ENCODE data around the gene MB21D2. TPM values are rescaled to one million over a fixed set of nuclear protein-coding genes. Genes with fewer than 3 reads are reported as not detected.

MB21D2 gene
- total RNA-seq, 1 experiment from 2014 or later, result 2.8 TPM

- ChIA-PET RAD21 (ENCODE audit: low non-redundant PET in 1 of 2, low total read pairs in 2 of 2, uncharacterized antibody in 2 of 2, unreplicated experiment in 2 of 2) (no interaction called here), CTCF (no interaction called here), POLR2A (no interaction called here)
- Histone ChIP-seq H3K79me2 (ENCODE audit: insufficient read depth, low read length) (no peaks in the 10 kb centered on the region), H3K36me3 (ENCODE audit: control insufficient read depth in 1 of 2, insufficient read depth in 2 of 2, low read length in 2 of 2) (no peaks in the 10 kb centered on the region), H3K4me1 (ENCODE audit: control insufficient read depth in 1 of 2, insufficient read depth in 2 of 2, low read length in 2 of 2) (no peaks in the 10 kb centered on the region), H3K4me2 (ENCODE audit: low read length) (no peak overlapping the region), H3K9ac (ENCODE audit: low read length) (no peak overlapping the region), H3K27ac (ENCODE audit: low read depth, low read length) (no peak overlapping the region), H2AFZ (ENCODE audit: low read depth, low read length, poor library complexity, severe bottlenecking) (no peak overlapping the region), H3K9me2 (ENCODE audit: insufficient read depth) (no peaks in the 10 kb centered on the region), H4K20me1 (ENCODE audit: insufficient read depth) (no peaks in the 10 kb centered on the region), H3K4me3 (replicated peaks in 1 of 2; ENCODE audit: low read depth in 1 of 2, low read length in 2 of 2) (no peak overlapping the region), H3K27me3 (ENCODE audit: insufficient read depth, low read length) (no peaks in the 10 kb centered on the region; the same call in 1 of the 2 replicates), H3K9me3 (ENCODE audit: control insufficient read depth in 1 of 2, insufficient read depth in 1 of 2, low read depth in 1 of 2, low read length in 2 of 2) (no peaks in the 10 kb centered on the region)
- intact Hi-C loops (cut with micrococcal nuclease), result no loop called here
- ATAC-seq (no peak), DNase-seq (ENCODE audit: low read depth, low spot score) (no peak)
- no peak for TF ChIP-seq RAD21 (IDR thresholded peaks at IDR 0.05; ENCODE audit: low read depth)
- no peak for TF ChIP-seq CBX3 (IDR thresholded peaks at IDR 0.05; ENCODE audit: low read depth)
- TF ChIP-seq ZNF274 (IDR thresholded peaks at IDR 0.05; ENCODE audit: low read depth, low read length), result no peak
- TF ChIP-seq EZH2phosphoT487 (IDR thresholded peaks at IDR 0.05; ENCODE audit: borderline replicate concordance), result no peak
- no peak for TF ChIP-seq TCF7L2 (IDR thresholded peaks at IDR 0.05; ENCODE audit: borderline replicate concordance, extremely low read depth, insufficient read depth, insufficient read length)
- TF ChIP-seq MAX (IDR thresholded peaks at IDR 0.05), result no peak
- no peak for TF ChIP-seq SP1 (IDR thresholded peaks at IDR 0.05; ENCODE audit: low read depth)
- TF ChIP-seq CTCF (IDR thresholded peaks at IDR 0.05 in 2 of 3, conservative IDR thresholded peaks at IDR 0.05 in 1 of 3; ENCODE audit: borderline replicate concordance in 1 of 3, insufficient read depth in 1 of 3, low read depth in 2 of 3, low read length in 2 of 3), result no peak
- no peak for TF ChIP-seq EZH2 (IDR thresholded peaks at IDR 0.05)
- TF ChIP-seq EGR1 (IDR thresholded peaks at IDR 0.05; ENCODE audit: low read depth), result no peak
- no peak for TF ChIP-seq JUND (IDR thresholded peaks at IDR 0.05)
- no peak for TF ChIP-seq POLR2A (IDR thresholded peaks at IDR 0.05; ENCODE audit: borderline replicate concordance, extremely low read depth, insufficient read depth, insufficient read length)
- TF ChIP-seq ATF3 (IDR thresholded peaks at IDR 0.05), result no peak
- no peak for TF ChIP-seq ZFX (IDR thresholded peaks at IDR 0.05)
- no peak for TF ChIP-seq FOSL1 (IDR thresholded peaks at IDR 0.05; ENCODE audit: low read depth)
- TF ChIP-seq ZBTB33 (IDR thresholded peaks at IDR 0.05; ENCODE audit: extremely low read depth, insufficient replicate concordance, low read length), result no peak
- no peak for TF ChIP-seq SIN3A (IDR thresholded peaks at IDR 0.05; ENCODE audit: low read depth)
- no peak for TF ChIP-seq POLR2AphosphoS5 (IDR thresholded peaks at IDR 0.05; ENCODE audit: low read depth, low read length)
- TF ChIP-seq ELF1 (IDR thresholded peaks at IDR 0.05; ENCODE audit: borderline replicate concordance, low read depth), result no peak
- no peak for TF ChIP-seq REST (IDR thresholded peaks at IDR 0.05; ENCODE audit: low read depth)
- BruUV-seq (replicated peaks), result no TSS peak
Measured at GRCh38 chr3:192943393-192943792, 25.7 kb upstream of the MB21D2 start.

Measured in HCT116 (cell line).